HCT116 (cell line): ENCODE measurements around the gene GPR173. TPM values are rescaled to one million over a fixed set of nuclear protein-coding genes. Genes with fewer than 3 reads are reported as not detected.

Source experiments
- ATAC-seq: fragments of 200-7000 bp; cut with Tn5 transposase; 2 replicates; pipeline ENCODE4 v1.9.1; 2020; ENCODE audit warnings: mild to moderate bottlenecking, moderate library complexity
- BruUV-seq: library from RNA; stranded (reverse); fragments of 400-500 nt; replicated peaks from 2 replicates; lab custom pipeline; 2021; lab: Mats Ljungman, UMichigan
- CTCF ChIA-PET: fragments of 300-600 bp; sonication (Branson Sonifier 250); formaldehyde crosslinking; loops from one replicate; lab custom pipeline; 2021; ENCODE audit warnings: antibody characterized with exemption; lab: Charles Lee
- POLR2A ChIA-PET: fragments of 300-600, 350-600 bp; sonication (Branson Sonifier 250); formaldehyde crosslinking; loops from one replicate; lab custom pipeline; 2021; ENCODE audit warnings: antibody characterized with exemption; lab: Charles Lee
- RAD21 ChIA-PET, 2 experiments: fragments of 300-600 bp; sonication (Branson Sonifier 250); formaldehyde crosslinking; loops; one replicate each; lab custom pipeline; 2023; ENCODE audit warnings: low total read pairs in 2 of 2; ENCODE audit not compliant: uncharacterized antibody in 2 of 2, unreplicated experiment in 2 of 2, low non-redundant PET in 1 of 2; lab: Charles Lee
- DNase-seq: peaks from one replicate; pipeline ENCODE4 v3.0.0-alpha.2; 2010; ENCODE audit warnings: low read depth, low spot score
- H2AFZ ChIP-seq: fragments of 200-600 bp; shearing (Covaris generic), sonication (generic); 2 replicates; pipeline ENCODE4 v1.6.1; 2017; ENCODE audit warnings: low read depth, mixed run types, mixed read lengths, antibody characterized with exemption, low read length; ENCODE audit not compliant: poor library complexity, severe bottlenecking
- H3K27ac ChIP-seq: 2 replicates; pipeline ENCODE4 v1.5.1; 2012; ENCODE audit warnings: low read depth, low read length
- H3K27me3 ChIP-seq: fragments of 200-600 bp; sonication (generic); 2 replicates; pipeline ENCODE4 v1.6.1; 2016; ENCODE audit warnings: mixed run types, low read length, mixed read lengths; ENCODE audit not compliant: insufficient read depth
- H3K36me3 ChIP-seq, 2 experiments: fragments of 200-500 bp in 1 of 2; fragments of 200-600 bp in 1 of 2; sonication (Bioruptor generic) in 1 of 2; sonication (generic) in 1 of 2; 2 replicates each; pipeline versions ENCODE4 v1.5.1 to v1.6.1; 2014 to 2016; ENCODE audit warnings: low read length in 2 of 2, inconsistent platforms in 1 of 2, mixed read lengths in 1 of 2, mixed run types in 1 of 2; ENCODE audit not compliant: insufficient read depth in 2 of 2, control insufficient read depth in 1 of 2
- H3K4me1 ChIP-seq, 2 experiments: fragments of 200-600 bp in 1 of 2; sonication (generic) in 1 of 2; 2 replicates each; pipeline versions ENCODE4 v1.5.1 to v1.6.1; 2012 to 2017; ENCODE audit warnings: low read length in 2 of 2, inconsistent platforms in 1 of 2, mild to moderate bottlenecking in 1 of 2, mixed read lengths in 1 of 2, mixed run types in 1 of 2, moderate library complexity in 1 of 2; ENCODE audit not compliant: insufficient read depth in 2 of 2, control insufficient read depth in 1 of 2
- H3K4me2 ChIP-seq: fragments of 200-600 bp; sonication (generic); 2 replicates; pipeline ENCODE4 v1.6.1; 2017; ENCODE audit warnings: mixed run types, low read length, mixed read lengths
- H3K4me3 ChIP-seq, 2 experiments: fragments of 200-600 bp in 1 of 2; sonication (generic) in 1 of 2; replicated peaks in 1 of 2; 2 replicates each; pipeline ENCODE4 v1.5.1; 2011 to 2016; ENCODE audit warnings: low read length in 2 of 2, control low read depth in 1 of 2, low read depth in 1 of 2, mild to moderate bottlenecking in 1 of 2, mixed read lengths in 1 of 2, mixed run types in 1 of 2
- H3K79me2 ChIP-seq: fragments of 200-600 bp; sonication (generic); 2 replicates; pipeline ENCODE4 v1.6.1; 2017; ENCODE audit warnings: mild to moderate bottlenecking, mixed run types, low read length, moderate library complexity, mixed read lengths; ENCODE audit not compliant: insufficient read depth
- H3K9ac ChIP-seq: fragments of 200-600 bp; sonication (generic); 2 replicates; pipeline ENCODE4 v1.6.1; 2016; ENCODE audit warnings: low read length, mixed read lengths
- H3K9me2 ChIP-seq: fragments of 200-600 bp; sonication (generic), shearing (Covaris generic); 2 replicates; pipeline ENCODE4 v1.6.1; 2017; ENCODE audit warnings: mixed run types, mild to moderate bottlenecking, moderate library complexity; ENCODE audit not compliant: insufficient read depth
- H3K9me3 ChIP-seq, 2 experiments: fragments of 200-500 bp in 1 of 2; fragments of 200-600 bp in 1 of 2; sonication (Bioruptor generic) in 1 of 2; sonication (generic) in 1 of 2; 2 replicates each; pipeline ENCODE4 v1.6.1; 2014 to 2017; ENCODE audit warnings: low read length in 2 of 2, mixed read lengths in 2 of 2, inconsistent platforms in 1 of 2, low read depth in 1 of 2, mild to moderate bottlenecking in 1 of 2, mixed run types in 1 of 2, moderate library complexity in 1 of 2; ENCODE audit not compliant: control insufficient read depth in 1 of 2, insufficient read depth in 1 of 2
- H4K20me1 ChIP-seq: fragments of 200-600 bp; sonication (generic), shearing (Covaris generic); 2 replicates; pipeline ENCODE4 v1.6.1; 2017; ENCODE audit warnings: mixed run types, mild to moderate bottlenecking, moderate library complexity; ENCODE audit not compliant: insufficient read depth
- ELF1 ChIP-seq: IDR thresholded peaks from 2 replicates; pipeline ENCODE4 v1.6.1; 2012; ENCODE audit warnings: low read depth, borderline replicate concordance
- EZH2phosphoT487 ChIP-seq: fragments of 200-600 bp; IDR thresholded peaks from 2 replicates; pipeline ENCODE4 v1.6.1; 2018; ENCODE audit warnings: antibody characterized with exemption, borderline replicate concordance
- SRF ChIP-seq: IDR thresholded peaks from 2 replicates; pipeline ENCODE4 v1.6.1; 2012; ENCODE audit warnings: low read depth
- intact Hi-C: fragments of 100-400 bp; cut with micrococcal nuclease; formaldehyde crosslinking; loops from 2 replicates; pipeline ENCODE4 v1.10.0; 2022
- total RNA-seq: library from RNA; stranded (reverse); gene quantifications from one replicate; pipeline ENCODE4 v1.2.1, GENCODE V29; 2021; ENCODE audit not compliant: unreplicated experiment
- TF ChIP-seq, protein P1 (sequence below): IDR thresholded peaks from 2 replicates; pipeline ENCODE4 v1.6.1; 2012; ENCODE audit warnings: low read depth
- TF ChIP-seq, protein P2 (sequence below): IDR thresholded peaks from 2 replicates; pipeline ENCODE4 v1.6.1; 2011; ENCODE audit warnings: mild to moderate bottlenecking, low read length, moderate library complexity; ENCODE audit not compliant: insufficient replicate concordance; ENCODE audit errors: extremely low read depth

The GPR173 gene
- total RNA-seq, 1 experiment from 2014 or later, result 3.4 TPM

DNA sequence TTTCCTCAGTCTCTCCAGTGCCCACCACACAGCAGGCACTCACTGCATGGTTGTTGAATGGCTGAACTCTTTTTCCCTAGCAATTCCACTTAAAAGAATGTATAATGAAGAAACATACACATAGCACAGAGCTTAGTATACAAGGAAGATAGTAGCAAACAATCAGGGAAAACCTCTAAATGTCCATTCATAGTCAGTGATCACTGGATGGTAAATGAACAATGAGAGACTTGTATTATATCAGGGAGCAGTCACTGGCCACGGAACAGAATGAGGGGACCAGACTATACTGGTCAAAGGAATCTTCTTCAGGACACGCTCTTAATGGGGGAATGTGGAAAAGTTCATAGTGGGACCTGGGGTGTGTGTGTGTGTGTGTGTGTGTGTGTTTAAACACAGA is 46.6 kb upstream of the GPR173 start:
- Histone ChIP-seq H3K9ac (no peak overlapping the region), H3K36me3 (no peaks in the 10 kb centered on the region), H3K9me3 (no peaks in the 10 kb centered on the region), H3K4me3 (no peak overlapping the region), H3K4me1 (no peaks in the 10 kb centered on the region), H3K27ac (no peak overlapping the region), H3K4me2 (no peak overlapping the region), H3K79me2 (no peaks in the 10 kb centered on the region), H4K20me1 (no peaks in the 10 kb centered on the region), H2AFZ (no peak overlapping the region), H3K27me3 (no peaks in the 10 kb centered on the region), H3K9me2 (no peaks in the 10 kb centered on the region)
- POLR2A ChIA-PET, result no interaction called here
- RAD21 ChIA-PET, result no interaction called here
- no peak for DNase-seq
- CTCF ChIA-PET, result no interaction called here
- no peak for ATAC-seq
- BruUV-seq, result no TSS peak
- intact Hi-C loops, result no loop called here
- no peak for TF ChIP-seq EZH2phosphoT487
- no peak for TF ChIP-seq SRF
- TF ChIP-seq, protein P1, sequence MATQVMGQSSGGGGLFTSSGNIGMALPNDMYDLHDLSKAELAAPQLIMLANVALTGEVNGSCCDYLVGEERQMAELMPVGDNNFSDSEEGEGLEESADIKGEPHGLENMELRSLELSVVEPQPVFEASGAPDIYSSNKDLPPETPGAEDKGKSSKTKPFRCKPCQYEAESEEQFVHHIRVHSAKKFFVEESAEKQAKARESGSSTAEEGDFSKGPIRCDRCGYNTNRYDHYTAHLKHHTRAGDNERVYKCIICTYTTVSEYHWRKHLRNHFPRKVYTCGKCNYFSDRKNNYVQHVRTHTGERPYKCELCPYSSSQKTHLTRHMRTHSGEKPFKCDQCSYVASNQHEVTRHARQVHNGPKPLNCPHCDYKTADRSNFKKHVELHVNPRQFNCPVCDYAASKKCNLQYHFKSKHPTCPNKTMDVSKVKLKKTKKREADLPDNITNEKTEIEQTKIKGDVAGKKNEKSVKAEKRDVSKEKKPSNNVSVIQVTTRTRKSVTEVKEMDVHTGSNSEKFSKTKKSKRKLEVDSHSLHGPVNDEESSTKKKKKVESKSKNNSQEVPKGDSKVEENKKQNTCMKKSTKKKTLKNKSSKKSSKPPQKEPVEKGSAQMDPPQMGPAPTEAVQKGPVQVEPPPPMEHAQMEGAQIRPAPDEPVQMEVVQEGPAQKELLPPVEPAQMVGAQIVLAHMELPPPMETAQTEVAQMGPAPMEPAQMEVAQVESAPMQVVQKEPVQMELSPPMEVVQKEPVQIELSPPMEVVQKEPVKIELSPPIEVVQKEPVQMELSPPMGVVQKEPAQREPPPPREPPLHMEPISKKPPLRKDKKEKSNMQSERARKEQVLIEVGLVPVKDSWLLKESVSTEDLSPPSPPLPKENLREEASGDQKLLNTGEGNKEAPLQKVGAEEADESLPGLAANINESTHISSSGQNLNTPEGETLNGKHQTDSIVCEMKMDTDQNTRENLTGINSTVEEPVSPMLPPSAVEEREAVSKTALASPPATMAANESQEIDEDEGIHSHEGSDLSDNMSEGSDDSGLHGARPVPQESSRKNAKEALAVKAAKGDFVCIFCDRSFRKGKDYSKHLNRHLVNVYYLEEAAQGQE, result no peak
- TF ChIP-seq, protein P2, sequence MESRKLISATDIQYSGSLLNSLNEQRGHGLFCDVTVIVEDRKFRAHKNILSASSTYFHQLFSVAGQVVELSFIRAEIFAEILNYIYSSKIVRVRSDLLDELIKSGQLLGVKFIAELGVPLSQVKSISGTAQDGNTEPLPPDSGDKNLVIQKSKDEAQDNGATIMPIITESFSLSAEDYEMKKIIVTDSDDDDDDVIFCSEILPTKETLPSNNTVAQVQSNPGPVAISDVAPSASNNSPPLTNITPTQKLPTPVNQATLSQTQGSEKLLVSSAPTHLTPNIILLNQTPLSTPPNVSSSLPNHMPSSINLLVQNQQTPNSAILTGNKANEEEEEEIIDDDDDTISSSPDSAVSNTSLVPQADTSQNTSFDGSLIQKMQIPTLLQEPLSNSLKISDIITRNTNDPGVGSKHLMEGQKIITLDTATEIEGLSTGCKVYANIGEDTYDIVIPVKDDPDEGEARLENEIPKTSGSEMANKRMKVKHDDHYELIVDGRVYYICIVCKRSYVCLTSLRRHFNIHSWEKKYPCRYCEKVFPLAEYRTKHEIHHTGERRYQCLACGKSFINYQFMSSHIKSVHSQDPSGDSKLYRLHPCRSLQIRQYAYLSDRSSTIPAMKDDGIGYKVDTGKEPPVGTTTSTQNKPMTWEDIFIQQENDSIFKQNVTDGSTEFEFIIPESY, result no peak
- no peak for TF ChIP-seq ELF1
